Osteoblast (primary cell): ENCODE results near the gene BCL2L2. TPM values are rescaled to one million over a fixed set of nuclear protein-coding genes. Genes with fewer than 3 reads are reported as not detected.
A peak's percentile ranks its signal among the peaks of the same experiment; 100 is the strongest.

Experiments
- DNase-seq: peaks from one replicate; pipeline ENCODE4 v3.0.0; 2011; ENCODE audit warnings: low spot score, mixed read lengths; ENCODE audit not compliant: insufficient read length; ENCODE audit errors: missing footprints
- H2AFZ ChIP-seq: 2 replicates; pipeline ENCODE4 v1.6.0; 2011; ENCODE audit warnings: mild to moderate bottlenecking, low read length
- H3K27ac ChIP-seq: 2 replicates; pipeline ENCODE4 v1.5.1; 2011; ENCODE audit warnings: mild to moderate bottlenecking, low read depth, low read length, moderate library complexity
- H3K27me3 ChIP-seq: 2 replicates; pipeline ENCODE4 v1.6.0; 2012; ENCODE audit warnings: mild to moderate bottlenecking, control low read depth, inconsistent platforms, low read length, moderate library complexity; ENCODE audit not compliant: insufficient read depth
- H3K36me3 ChIP-seq: 2 replicates; pipeline ENCODE4 v1.5.1; 2011; ENCODE audit warnings: mild to moderate bottlenecking, low read length, control low read depth, moderate library complexity; ENCODE audit not compliant: insufficient read depth
- H3K4me1 ChIP-seq: 2 replicates; pipeline ENCODE4 v1.5.1; 2011; ENCODE audit warnings: mild to moderate bottlenecking, low read length, control low read depth, moderate library complexity; ENCODE audit not compliant: insufficient read depth
- H3K4me2 ChIP-seq: 2 replicates; pipeline ENCODE4 v1.6.0; 2011; ENCODE audit warnings: mild to moderate bottlenecking, low read length; ENCODE audit not compliant: insufficient read depth
- H3K4me3 ChIP-seq: fragments of 200-600 bp; sonication (generic); 3 replicates; pipeline ENCODE4 v1.5.1; 2012; ENCODE audit warnings: mild to moderate bottlenecking, low read length, inconsistent platforms; ENCODE audit not compliant: insufficient read depth
- H3K79me2 ChIP-seq: 2 replicates; pipeline ENCODE4 v1.6.0; 2012; ENCODE audit warnings: mild to moderate bottlenecking, low read length, control low read depth, inconsistent platforms; ENCODE audit not compliant: insufficient read depth
- H3K9me3 ChIP-seq: 2 replicates; pipeline ENCODE4 v1.5.1; 2011; ENCODE audit warnings: low read depth, low read length, control low read depth
- H4K20me1 ChIP-seq: 2 replicates; pipeline ENCODE4 v1.6.0; 2012; ENCODE audit warnings: mild to moderate bottlenecking, low read length, control low read depth; ENCODE audit not compliant: insufficient read depth
- CTCF ChIP-seq: IDR thresholded peaks from 2 replicates; pipeline ENCODE4 v1.5.1; 2011; ENCODE audit warnings: mild to moderate bottlenecking, low read depth, low read length, moderate library complexity; ENCODE audit errors: extremely low read depth
- total RNA-seq: library from RNA; depleted of rRNA; stranded (reverse); fragments of >200 nt; gene quantifications from 2 replicates; pipeline ENCODE4 v1.2.3, GENCODE V29; 2012

The BCL2L2 gene
- total RNA-seq, 1 donor, result 19.5 TPM

GRCh38 chr14:23286902-23287479, 19.6 kb upstream of the BCL2L2 start:
- H3K4me2 ChIP-seq, result peak overlapping the region; percentile 92
- H3K4me1 ChIP-seq, result peaks cover 16% of the 10 kb centered on the region
- peak overlapping the region; percentile 98 for H2AFZ ChIP-seq
- peak overlapping the region; percentile 69 for H3K27ac ChIP-seq
- H4K20me1 ChIP-seq, result peaks cover 2% of the 10 kb centered on the region
- no peak for DNase-seq
- no peaks in the 10 kb centered on the region for H3K36me3 ChIP-seq
- peaks cover 15% of the 10 kb centered on the region for H3K27me3 ChIP-seq
- H3K9me3 ChIP-seq, result no peaks in the 10 kb centered on the region
- TF ChIP-seq CTCF, result no peak
- H3K79me2 ChIP-seq, result peaks cover 19% of the 10 kb centered on the region
- H3K4me3 ChIP-seq, result peak overlapping the region; percentile 94

DNA sequence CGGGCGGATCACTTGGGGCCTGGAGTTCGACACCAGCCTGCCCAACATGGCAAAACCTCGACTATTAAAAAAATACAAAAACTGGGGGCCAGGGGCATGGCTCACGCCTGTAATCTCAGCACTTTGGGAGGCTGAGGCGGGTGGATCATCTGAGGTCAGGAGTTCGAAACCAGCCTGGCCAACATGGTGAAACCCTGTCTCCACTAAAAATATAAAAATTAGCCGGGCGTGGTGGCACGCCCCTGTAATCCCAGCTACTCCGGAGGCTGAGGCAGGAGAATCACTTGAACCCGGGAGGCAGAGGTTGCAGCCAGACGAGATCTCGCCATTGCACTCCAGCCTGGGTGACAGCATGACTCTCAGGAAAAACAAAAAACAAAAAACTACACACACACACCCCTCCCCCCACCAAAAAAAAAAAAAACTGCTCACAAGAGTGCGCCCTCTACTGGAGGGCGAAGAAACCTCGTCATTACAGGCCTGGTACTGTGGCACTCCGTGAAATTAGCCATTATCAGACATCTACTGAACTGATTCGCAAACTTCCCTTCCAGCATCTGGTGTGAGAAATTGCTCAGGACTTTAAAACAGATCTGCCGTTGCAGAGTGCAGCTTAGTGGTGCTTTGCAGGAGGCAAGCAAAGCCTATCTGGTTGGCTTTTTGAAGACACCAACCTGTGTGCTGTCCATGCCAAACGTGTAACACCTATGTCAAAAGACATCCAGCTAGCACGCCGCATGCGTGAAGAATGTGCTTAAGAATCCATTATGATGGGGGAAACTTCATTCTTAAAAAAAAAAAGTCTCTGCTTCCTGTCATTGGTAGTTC, 11.7 kb upstream of the BCL2L2 start:
- no peaks in the 10 kb centered on the region for H3K36me3 ChIP-seq
- H3K9me3 ChIP-seq, result no peaks in the 10 kb centered on the region
- H3K27me3 ChIP-seq, result peaks cover 9% of the 10 kb centered on the region
- peak overlapping the region; percentile 3 for H2AFZ ChIP-seq
- H3K4me3 ChIP-seq, result no peak overlapping the region
- no peaks in the 10 kb centered on the region for H4K20me1 ChIP-seq
- DNase-seq, result no peak
- H3K4me1 ChIP-seq, result peaks cover 21% of the 10 kb centered on the region
- H3K79me2 ChIP-seq, result peaks cover 1% of the 10 kb centered on the region
- no peak overlapping the region for H3K27ac ChIP-seq
- peak overlapping the region; percentile 19 for H3K4me2 ChIP-seq
- TF ChIP-seq CTCF, result peak; percentile 88

- Histone ChIP-seq H3K27ac (no peak overlapping the region), H3K4me1 (peaks cover 29% of the 10 kb centered on the region), H3K27me3 (peaks cover 8% of the 10 kb centered on the region), H2AFZ (no peak overlapping the region), H4K20me1 (no peaks in the 10 kb centered on the region), H3K4me3 (no peak overlapping the region), H3K4me2 (no peak overlapping the region), H3K79me2 (peaks cover 5% of the 10 kb centered on the region), H3K36me3 (no peaks in the 10 kb centered on the region), H3K9me3 (no peaks in the 10 kb centered on the region)
- no peak for DNase-seq
- TF ChIP-seq CTCF, result no peak
Observed at GRCh38 chr14:23296012-23296777, 10.4 kb upstream of the BCL2L2 start.

DNA sequence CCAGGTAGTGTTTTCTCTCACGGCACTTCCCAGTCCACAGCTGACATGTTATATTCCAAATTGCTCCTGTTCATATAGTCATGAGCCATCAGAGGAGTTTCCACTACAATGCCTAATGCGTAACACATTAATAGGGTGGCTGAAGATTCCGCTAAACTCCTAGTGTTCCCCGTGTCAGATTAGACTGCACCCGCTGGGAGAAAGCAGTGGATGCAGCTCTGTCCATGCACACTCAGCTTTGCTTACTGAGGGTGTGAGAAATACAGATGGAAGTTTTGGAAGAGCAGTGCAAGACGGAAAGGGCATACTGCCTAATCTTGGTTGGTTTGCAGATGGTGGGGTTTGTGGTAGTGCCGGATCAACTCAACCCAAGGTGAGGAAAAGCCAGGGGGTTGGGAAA, 9.5 kb upstream of the BCL2L2 start:
- H3K9me3 ChIP-seq, result no peaks in the 10 kb centered on the region
- no peak overlapping the region for H3K27ac ChIP-seq
- no peaks in the 10 kb centered on the region for H3K36me3 ChIP-seq
- no peak for DNase-seq
- H2AFZ ChIP-seq, result no peak overlapping the region
- no peak overlapping the region for H3K4me3 ChIP-seq
- H3K79me2 ChIP-seq, result peaks cover 5% of the 10 kb centered on the region
- no peak for TF ChIP-seq CTCF
- H3K4me1 ChIP-seq, result peaks cover 32% of the 10 kb centered on the region
- no peaks in the 10 kb centered on the region for H4K20me1 ChIP-seq
- H3K4me2 ChIP-seq, result no peak overlapping the region
- H3K27me3 ChIP-seq, result peaks cover 8% of the 10 kb centered on the region
